Transverse colon (tissue), 4 donors: ENCODE data around the gene DMP1.

ENCODE experiments used
- CTCF ChIP-seq, 5 experiments: fragments of 200-600 bp in 3 of 5; fragments of 450-650 bp in 2 of 5; sonication (generic) in 3 of 5; IDR thresholded peaks; 1 replicate in 2 of 5; 2 replicates in 3 of 5; pipeline ENCODE4 v1.5.1; 2016 to 2017; ENCODE audit warnings: antibody characterized with exemption in 5 of 5, inconsistent platforms in 3 of 5, mild to moderate bottlenecking in 2 of 5, moderate library complexity in 1 of 5
- EP300 ChIP-seq: sonication (generic); formaldehyde crosslinking; IDR thresholded peaks from one replicate; pipeline ENCODE4 v1.6.1; 2017; ENCODE audit warnings: antibody characterized with exemption, low read depth
- POLR2A ChIP-seq: fragments of 450-650 bp; IDR thresholded peaks from one replicate; pipeline ENCODE4 v1.6.1; 2016; ENCODE audit warnings: antibody characterized with exemption, mild to moderate bottlenecking, moderate library complexity
- POLR2AphosphoS5 ChIP-seq, 3 donors: sonication (generic); formaldehyde crosslinking; IDR thresholded peaks; one replicate each; pipeline ENCODE4 v1.6.1; 2016; ENCODE audit warnings: antibody characterized with exemption in 3 of 3

- TF ChIP-seq POLR2A = no peak
- no peak for TF ChIP-seq EP300
- no peak for TF ChIP-seq CTCF (IDR thresholded peaks at IDR 0.05)
- TF ChIP-seq POLR2AphosphoS5 (IDR thresholded peaks at IDR 0.05) = no peak
Measured at GRCh38 chr4:87669373-87669772, 19.3 kb downstream of the DMP1 start.
